K562 (cell line): ENCODE measurements around the gene KIF5C. TPM values are rescaled to one million over a fixed set of nuclear protein-coding genes. Genes with fewer than 3 reads are reported as not detected.

ENCODE experiments used
- ATAC-seq: fragments of 200-7000 bp; cut with Tn5 transposase; 3 replicates; pipeline ENCODE4 v1.9.1; 2020; ENCODE audit warnings: moderate library complexity
- BruUV-seq: library from RNA; stranded (reverse); fragments of 400-500 nt; replicated peaks from 2 replicates; lab custom pipeline; 2021; lab: Mats Ljungman, UMichigan
- CTCF ChIA-PET: fragments of 300-600 bp; formaldehyde crosslinking; extraction: SDS; loops from one replicate; lab custom pipeline; 2021; ENCODE audit warnings: low intra/inter-chr PET ratio; lab: Yijun Ruan, JAX
- POLR2A ChIA-PET: fragments of 300-600, 350-650 bp; sonication (Branson Sonifier 250); formaldehyde crosslinking; extraction: SDS; loops from one replicate; lab custom pipeline; 2021; ENCODE audit warnings: antibody characterized with exemption, inconsistent platforms; lab: Yijun Ruan, JAX
- DNase-seq, 4 experiments: peaks; one replicate each; pipeline versions ENCODE4 v3.0.0 to v3.0.0-alpha.2; 2011 to 2018; ENCODE audit warnings: low spot score in 3 of 4, mixed read lengths in 3 of 4; ENCODE audit errors: extremely low read depth in 1 of 4
- FAIRE-seq: peaks from 2 replicates; lab custom pipeline; 2011; peaks lifted over from hg19 to GRCh38; lab: Jason Lieb, UNC
- H2AFZ ChIP-seq: 2 replicates; pipeline ENCODE4 v1.6.0; 2011; ENCODE audit warnings: low read depth, low read length, control low read depth, inconsistent platforms
- H3K27ac ChIP-seq: fragments of 200-600 bp; 3 replicates; pipeline ENCODE4 v1.8.0; 2011; ENCODE audit warnings: low read depth, mild to moderate bottlenecking, control low read depth, inconsistent platforms, low read length, moderate library complexity, mixed read lengths; ENCODE audit errors: extremely low read depth
- H3K27me3 ChIP-seq, 2 experiments: fragments of 300-600 bp in 1 of 2; 2 replicates in 1 of 2; 3 replicates in 1 of 2; pipeline versions ENCODE4 v1.6.0 to v1.8.0; 2011; ENCODE audit warnings: inconsistent platforms in 2 of 2, low read length in 2 of 2, mild to moderate bottlenecking in 1 of 2, mixed read lengths in 1 of 2, moderate library complexity in 1 of 2; ENCODE audit not compliant: control insufficient read depth in 2 of 2, insufficient read depth in 2 of 2
- H3K36me3 ChIP-seq: fragments of 300-600 bp; 3 replicates; pipeline ENCODE4 v1.8.0; 2011; ENCODE audit warnings: mild to moderate bottlenecking, low read length, inconsistent platforms; ENCODE audit not compliant: control insufficient read depth, insufficient read depth
- H3K4me1 ChIP-seq, 2 experiments: fragments of 200-600 bp in 1 of 2; replicated peaks in 1 of 2; 2 replicates in 1 of 2; 3 replicates in 1 of 2; pipeline versions ENCODE4 v1.5.1 to v1.8.0; 2011; ENCODE audit warnings: inconsistent platforms in 2 of 2, low read length in 2 of 2, mild to moderate bottlenecking in 1 of 2, mixed read lengths in 1 of 2, moderate library complexity in 1 of 2; ENCODE audit not compliant: control insufficient read depth in 2 of 2, insufficient read depth in 2 of 2
- H3K4me2 ChIP-seq: 2 replicates; pipeline ENCODE4 v1.6.1; 2011; ENCODE audit warnings: low read length, control low read depth, inconsistent platforms, mixed read lengths; ENCODE audit not compliant: insufficient read depth
- H3K4me3 ChIP-seq: fragments of 200-600 bp; sonication (generic), shearing (Covaris generic); 2 replicates; pipeline ENCODE4 v1.5.1; 2016; ENCODE audit warnings: control low read depth, inconsistent platforms
- H3K79me2 ChIP-seq: fragments of 200-600 bp; 3 replicates; pipeline ENCODE4 v1.8.0; 2011; ENCODE audit warnings: low read length, inconsistent platforms; ENCODE audit not compliant: control insufficient read depth, insufficient read depth
- H3K9ac ChIP-seq, 2 experiments: 2 replicates each; pipeline versions ENCODE4 v1.6.0 to v1.6.1; 2011; ENCODE audit warnings: low read depth in 2 of 2, low read length in 2 of 2, control low read depth in 1 of 2, inconsistent platforms in 1 of 2, mild to moderate bottlenecking in 1 of 2, mixed read lengths in 1 of 2; ENCODE audit not compliant: insufficient read depth in 1 of 2
- H3K9me1 ChIP-seq: one replicate; pipeline ENCODE4 v1.6.0; 2011; ENCODE audit warnings: inconsistent platforms, mild to moderate bottlenecking, low read length, moderate library complexity; ENCODE audit not compliant: control insufficient read depth, insufficient read depth
- H3K9me3 ChIP-seq: replicated peaks from 2 replicates; pipeline ENCODE4 v1.5.1; 2011; ENCODE audit warnings: low read depth, low read length, inconsistent platforms; ENCODE audit not compliant: control insufficient read depth, insufficient read depth
- H4K20me1 ChIP-seq: replicated peaks from 2 replicates; pipeline ENCODE4 v1.6.1; 2011; ENCODE audit warnings: low read length, inconsistent platforms, mixed read lengths; ENCODE audit not compliant: control insufficient read depth, insufficient read depth
- BRF1 ChIP-seq: IDR thresholded peaks from 3 replicates; pipeline ENCODE4 v1.6.1; 2011; ENCODE audit warnings: borderline replicate concordance, mild to moderate bottlenecking; ENCODE audit not compliant: insufficient read length; ENCODE audit errors: extremely low read depth
- HDAC2 ChIP-seq: fragments of 450-650 bp; IDR thresholded peaks from 2 replicates; pipeline ENCODE4 v1.6.1; 2016; ENCODE audit warnings: mild to moderate bottlenecking
- RAD51 ChIP-seq: fragments of 450-650 bp; IDR thresholded peaks from 2 replicates; pipeline ENCODE4 v1.7.1; 2016; ENCODE audit warnings: low read depth, mild to moderate bottlenecking, borderline replicate concordance
- ZNF668 ChIP-seq: fragments of 250-450 bp; sonication (Bioruptor Pico); IDR thresholded peaks from 2 replicates; pipeline ENCODE4 v1.8.0; 2022; ENCODE audit warnings: mild to moderate bottlenecking, inconsistent platforms
- ZNF699 ChIP-seq: fragments of 250-450 bp; sonication (Bioruptor Pico); IDR thresholded peaks from 2 replicates; pipeline ENCODE4 v1.8.0; 2021; ENCODE audit warnings: mild to moderate bottlenecking, moderate library complexity; ENCODE audit not compliant: insufficient replicate concordance
- ZNF76 ChIP-seq: fragments of 250-450 bp; sonication (Bioruptor Pico); IDR thresholded peaks from 2 replicates; pipeline ENCODE4 v1.4.0; 2020; ENCODE audit warnings: mild to moderate bottlenecking, moderate library complexity, borderline replicate concordance
- WGBS: fragments of 100-300 bp; shearing (Covaris generic); methylation state at CpG from one replicate; pipeline ENCODE4 v1.1.6; 2016; ENCODE audit warnings: low coverage, mixed read lengths; ENCODE audit not compliant: insufficient coverage; ENCODE audit errors: missing lambda C conversion rate; 5-methylcytosine and 5-hydroxymethylcytosine counted together
- in situ Hi-C: fragments of 300-500 bp; cut with MboI; formaldehyde crosslinking; loops from 4 replicates; pipeline ENCODE4 v1.15.0; 2018; ENCODE audit warnings: inconsistent platforms, mixed read lengths
- intact Hi-C: fragments of 100-400 bp; cut with micrococcal nuclease; formaldehyde crosslinking; loops from 2 replicates; pipeline ENCODE4 v1.14.2; 2022
- polyA plus RNA-seq, 8 experiments: library from polyadenylated mRNA; depleted of rRNA in 4 of 8; stranded (reverse) in 5 of 8; unstranded in 3 of 8; fragments of >200 nt; fragmentation: Nextera tagmentation in 2 of 8; fragmentation: Illumina TruSeq in 1 of 8; extraction: Ambion mirVana in 2 of 8; extraction: Trizol in 1 of 8; gene quantifications; 2 replicates each; pipeline versions ENCODE4 v1.2.1 to v1.2.3, GENCODE V29; 2011 to 2014; ENCODE audit warnings: inconsistent platforms in 1 of 8, missing spikeins in 1 of 8
- total RNA-seq, 7 experiments: library from RNA; depleted of rRNA in 6 of 7; stranded (reverse); fragments of >200 nt in 6 of 7; fragmentation: Illumina TruSeq in 2 of 7; extraction: Trizol in 2 of 7; gene quantifications; 2 replicates each; pipeline versions ENCODE4 v1.2.1 to v1.2.3, GENCODE V29; 2011 to 2021; ENCODE audit warnings: low replicate concordance in 1 of 7
- TF ChIP-seq, protein P1 (sequence below): sonication (generic); formaldehyde crosslinking; IDR thresholded peaks from 2 replicates; pipeline ENCODE4 v1.8.1; 2023; ENCODE audit warnings: missing genetic modification reagents, mild to moderate bottlenecking, borderline replicate concordance
- TF ChIP-seq, protein P2 (sequence below): fragments of 250-450 bp; sonication (Bioruptor Pico); IDR thresholded peaks from 2 replicates; pipeline ENCODE4 v1.5.0; 2020; ENCODE audit warnings: mild to moderate bottlenecking, borderline replicate concordance
- TF ChIP-seq, protein P3 (sequence below): fragments of 250-450 bp; sonication (Bioruptor Pico); IDR thresholded peaks from 2 replicates; pipeline ENCODE4 v1.8.0; 2021; ENCODE audit warnings: mild to moderate bottlenecking, moderate library complexity

The KIF5C gene
- total and polyA plus RNA-seq, 9 of the 15 experiments (the other 6 are each of a cell fraction or from before 2014, with no cell fraction given) = 0.01 to 0.09 (median 0.01) TPM; not detected in 6

DNA sequence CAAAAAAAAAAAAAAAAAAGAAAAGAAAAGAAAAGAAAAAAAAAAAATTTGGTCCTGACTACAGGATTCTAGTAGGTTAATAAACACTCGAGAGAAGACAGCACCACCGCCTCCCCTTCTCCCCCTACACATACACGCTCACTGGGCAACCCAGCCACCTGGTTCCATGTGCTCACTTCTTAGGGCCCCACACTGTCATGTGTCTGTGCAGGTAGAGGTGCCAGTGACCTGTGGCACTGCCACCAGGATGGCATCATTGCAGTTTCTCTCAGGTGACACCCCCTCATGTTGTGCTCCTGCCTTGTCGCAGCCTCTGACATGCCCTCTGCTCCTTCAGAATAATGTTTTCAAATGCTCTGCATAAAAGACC, 123.8 kb downstream of the KIF5C start:
- no peak overlapping the region for H3K9ac ChIP-seq
- H3K9me1 ChIP-seq = no peaks in the 10 kb centered on the region
- H3K4me2 ChIP-seq = no peak overlapping the region
- H3K9me3 ChIP-seq = no peaks in the 10 kb centered on the region
- no peaks in the 10 kb centered on the region for H4K20me1 ChIP-seq
- H3K27me3 ChIP-seq = peaks cover 21 to 35% of the 10 kb centered on the region in 2 experiments; a peak in 4 of 5 replicates
- no peak for TF ChIP-seq ZNF76 (CRISPR knock-in tag)
- TF ChIP-seq RAD51 = no peak
- TF ChIP-seq ZNF668 (CRISPR knock-in tag) = no peak
- TF ChIP-seq BRF1 = no peak
- TF ChIP-seq, protein P1, sequence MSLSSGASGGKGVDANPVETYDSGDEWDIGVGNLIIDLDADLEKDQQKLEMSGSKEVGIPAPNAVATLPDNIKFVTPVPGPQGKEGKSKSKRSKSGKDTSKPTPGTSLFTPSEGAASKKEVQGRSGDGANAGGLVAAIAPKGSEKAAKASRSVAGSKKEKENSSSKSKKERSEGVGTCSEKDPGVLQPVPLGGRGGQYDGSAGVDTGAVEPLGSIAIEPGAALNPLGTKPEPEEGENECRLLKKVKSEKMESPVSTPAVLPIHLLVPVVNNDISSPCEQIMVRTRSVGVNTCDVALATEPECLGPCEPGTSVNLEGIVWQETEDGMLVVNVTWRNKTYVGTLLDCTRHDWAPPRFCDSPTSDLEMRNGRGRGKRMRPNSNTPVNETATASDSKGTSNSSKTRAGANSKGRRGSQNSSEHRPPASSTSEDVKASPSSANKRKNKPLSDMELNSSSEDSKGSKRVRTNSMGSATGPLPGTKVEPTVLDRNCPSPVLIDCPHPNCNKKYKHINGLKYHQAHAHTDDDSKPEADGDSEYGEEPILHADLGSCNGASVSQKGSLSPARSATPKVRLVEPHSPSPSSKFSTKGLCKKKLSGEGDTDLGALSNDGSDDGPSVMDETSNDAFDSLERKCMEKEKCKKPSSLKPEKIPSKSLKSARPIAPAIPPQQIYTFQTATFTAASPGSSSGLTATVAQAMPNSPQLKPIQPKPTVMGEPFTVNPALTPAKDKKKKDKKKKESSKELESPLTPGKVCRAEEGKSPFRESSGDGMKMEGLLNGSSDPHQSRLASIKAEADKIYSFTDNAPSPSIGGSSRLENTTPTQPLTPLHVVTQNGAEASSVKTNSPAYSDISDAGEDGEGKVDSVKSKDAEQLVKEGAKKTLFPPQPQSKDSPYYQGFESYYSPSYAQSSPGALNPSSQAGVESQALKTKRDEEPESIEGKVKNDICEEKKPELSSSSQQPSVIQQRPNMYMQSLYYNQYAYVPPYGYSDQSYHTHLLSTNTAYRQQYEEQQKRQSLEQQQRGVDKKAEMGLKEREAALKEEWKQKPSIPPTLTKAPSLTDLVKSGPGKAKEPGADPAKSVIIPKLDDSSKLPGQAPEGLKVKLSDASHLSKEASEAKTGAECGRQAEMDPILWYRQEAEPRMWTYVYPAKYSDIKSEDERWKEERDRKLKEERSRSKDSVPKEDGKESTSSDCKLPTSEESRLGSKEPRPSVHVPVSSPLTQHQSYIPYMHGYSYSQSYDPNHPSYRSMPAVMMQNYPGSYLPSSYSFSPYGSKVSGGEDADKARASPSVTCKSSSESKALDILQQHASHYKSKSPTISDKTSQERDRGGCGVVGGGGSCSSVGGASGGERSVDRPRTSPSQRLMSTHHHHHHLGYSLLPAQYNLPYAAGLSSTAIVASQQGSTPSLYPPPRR (CRISPR knock-in tag) = no peak
- TF ChIP-seq, protein P2, sequence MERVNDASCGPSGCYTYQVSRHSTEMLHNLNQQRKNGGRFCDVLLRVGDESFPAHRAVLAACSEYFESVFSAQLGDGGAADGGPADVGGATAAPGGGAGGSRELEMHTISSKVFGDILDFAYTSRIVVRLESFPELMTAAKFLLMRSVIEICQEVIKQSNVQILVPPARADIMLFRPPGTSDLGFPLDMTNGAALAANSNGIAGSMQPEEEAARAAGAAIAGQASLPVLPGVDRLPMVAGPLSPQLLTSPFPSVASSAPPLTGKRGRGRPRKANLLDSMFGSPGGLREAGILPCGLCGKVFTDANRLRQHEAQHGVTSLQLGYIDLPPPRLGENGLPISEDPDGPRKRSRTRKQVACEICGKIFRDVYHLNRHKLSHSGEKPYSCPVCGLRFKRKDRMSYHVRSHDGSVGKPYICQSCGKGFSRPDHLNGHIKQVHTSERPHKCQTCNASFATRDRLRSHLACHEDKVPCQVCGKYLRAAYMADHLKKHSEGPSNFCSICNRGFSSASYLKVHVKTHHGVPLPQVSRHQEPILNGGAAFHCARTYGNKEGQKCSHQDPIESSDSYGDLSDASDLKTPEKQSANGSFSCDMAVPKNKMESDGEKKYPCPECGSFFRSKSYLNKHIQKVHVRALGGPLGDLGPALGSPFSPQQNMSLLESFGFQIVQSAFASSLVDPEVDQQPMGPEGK = no peak
- no peak for TF ChIP-seq ZNF699 (CRISPR knock-in tag)
- TF ChIP-seq, protein P3, sequence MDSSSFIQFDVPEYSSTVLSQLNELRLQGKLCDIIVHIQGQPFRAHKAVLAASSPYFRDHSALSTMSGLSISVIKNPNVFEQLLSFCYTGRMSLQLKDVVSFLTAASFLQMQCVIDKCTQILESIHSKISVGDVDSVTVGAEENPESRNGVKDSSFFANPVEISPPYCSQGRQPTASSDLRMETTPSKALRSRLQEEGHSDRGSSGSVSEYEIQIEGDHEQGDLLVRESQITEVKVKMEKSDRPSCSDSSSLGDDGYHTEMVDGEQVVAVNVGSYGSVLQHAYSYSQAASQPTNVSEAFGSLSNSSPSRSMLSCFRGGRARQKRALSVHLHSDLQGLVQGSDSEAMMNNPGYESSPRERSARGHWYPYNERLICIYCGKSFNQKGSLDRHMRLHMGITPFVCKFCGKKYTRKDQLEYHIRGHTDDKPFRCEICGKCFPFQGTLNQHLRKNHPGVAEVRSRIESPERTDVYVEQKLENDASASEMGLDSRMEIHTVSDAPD (CRISPR knock-in tag) = no peak
- no peak for TF ChIP-seq HDAC2
- FAIRE-seq = no peak
- no peak overlapping the region for H3K4me3 ChIP-seq
- H3K4me1 ChIP-seq = peaks cover 0 to 6% of the 10 kb centered on the region in 2 experiments; a peak in 1 of 5 replicates
- no TSS peak for BruUV-seq
- WGBS = 0% methylated on average over 4 of the region's 4 CpGs
- H3K79me2 ChIP-seq = no peaks in the 10 kb centered on the region
- in situ Hi-C loops (loop anchor here (25.0 kb wide), 1 partner anchor 1062 kb away; no protein-coding TSS in a partner anchor), intact Hi-C loops (no loop called here)
- ChIA-PET POLR2A (no interaction called here), CTCF (no interaction called here)
- no peak overlapping the region for H3K27ac ChIP-seq
- H3K36me3 ChIP-seq = no peaks in the 10 kb centered on the region
- DNase-seq = no peak
- no peak overlapping the region for H2AFZ ChIP-seq
- no peak for ATAC-seq
